Myometrial cell (primary cell): ENCODE results near the gene FMNL1. TPM values are rescaled to one million over a fixed set of nuclear protein-coding genes. Genes with fewer than 3 reads are reported as not detected.

Experiments
- total RNA-seq: library from RNA; depleted of rRNA; stranded (reverse); fragments of >200 nt; gene quantifications from 2 replicates; pipeline ENCODE4 v1.2.3, GENCODE V29; 2015

The FMNL1 gene, protein sequence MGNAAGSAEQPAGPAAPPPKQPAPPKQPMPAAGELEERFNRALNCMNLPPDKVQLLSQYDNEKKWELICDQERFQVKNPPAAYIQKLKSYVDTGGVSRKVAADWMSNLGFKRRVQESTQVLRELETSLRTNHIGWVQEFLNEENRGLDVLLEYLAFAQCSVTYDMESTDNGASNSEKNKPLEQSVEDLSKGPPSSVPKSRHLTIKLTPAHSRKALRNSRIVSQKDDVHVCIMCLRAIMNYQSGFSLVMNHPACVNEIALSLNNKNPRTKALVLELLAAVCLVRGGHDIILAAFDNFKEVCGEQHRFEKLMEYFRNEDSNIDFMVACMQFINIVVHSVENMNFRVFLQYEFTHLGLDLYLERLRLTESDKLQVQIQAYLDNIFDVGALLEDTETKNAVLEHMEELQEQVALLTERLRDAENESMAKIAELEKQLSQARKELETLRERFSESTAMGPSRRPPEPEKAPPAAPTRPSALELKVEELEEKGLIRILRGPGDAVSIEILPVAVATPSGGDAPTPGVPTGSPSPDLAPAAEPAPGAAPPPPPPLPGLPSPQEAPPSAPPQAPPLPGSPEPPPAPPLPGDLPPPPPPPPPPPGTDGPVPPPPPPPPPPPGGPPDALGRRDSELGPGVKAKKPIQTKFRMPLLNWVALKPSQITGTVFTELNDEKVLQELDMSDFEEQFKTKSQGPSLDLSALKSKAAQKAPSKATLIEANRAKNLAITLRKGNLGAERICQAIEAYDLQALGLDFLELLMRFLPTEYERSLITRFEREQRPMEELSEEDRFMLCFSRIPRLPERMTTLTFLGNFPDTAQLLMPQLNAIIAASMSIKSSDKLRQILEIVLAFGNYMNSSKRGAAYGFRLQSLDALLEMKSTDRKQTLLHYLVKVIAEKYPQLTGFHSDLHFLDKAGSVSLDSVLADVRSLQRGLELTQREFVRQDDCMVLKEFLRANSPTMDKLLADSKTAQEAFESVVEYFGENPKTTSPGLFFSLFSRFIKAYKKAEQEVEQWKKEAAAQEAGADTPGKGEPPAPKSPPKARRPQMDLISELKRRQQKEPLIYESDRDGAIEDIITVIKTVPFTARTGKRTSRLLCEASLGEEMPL
- 2.0 and 9.0 TPM in 2 replicates for total RNA-seq

DNA sequence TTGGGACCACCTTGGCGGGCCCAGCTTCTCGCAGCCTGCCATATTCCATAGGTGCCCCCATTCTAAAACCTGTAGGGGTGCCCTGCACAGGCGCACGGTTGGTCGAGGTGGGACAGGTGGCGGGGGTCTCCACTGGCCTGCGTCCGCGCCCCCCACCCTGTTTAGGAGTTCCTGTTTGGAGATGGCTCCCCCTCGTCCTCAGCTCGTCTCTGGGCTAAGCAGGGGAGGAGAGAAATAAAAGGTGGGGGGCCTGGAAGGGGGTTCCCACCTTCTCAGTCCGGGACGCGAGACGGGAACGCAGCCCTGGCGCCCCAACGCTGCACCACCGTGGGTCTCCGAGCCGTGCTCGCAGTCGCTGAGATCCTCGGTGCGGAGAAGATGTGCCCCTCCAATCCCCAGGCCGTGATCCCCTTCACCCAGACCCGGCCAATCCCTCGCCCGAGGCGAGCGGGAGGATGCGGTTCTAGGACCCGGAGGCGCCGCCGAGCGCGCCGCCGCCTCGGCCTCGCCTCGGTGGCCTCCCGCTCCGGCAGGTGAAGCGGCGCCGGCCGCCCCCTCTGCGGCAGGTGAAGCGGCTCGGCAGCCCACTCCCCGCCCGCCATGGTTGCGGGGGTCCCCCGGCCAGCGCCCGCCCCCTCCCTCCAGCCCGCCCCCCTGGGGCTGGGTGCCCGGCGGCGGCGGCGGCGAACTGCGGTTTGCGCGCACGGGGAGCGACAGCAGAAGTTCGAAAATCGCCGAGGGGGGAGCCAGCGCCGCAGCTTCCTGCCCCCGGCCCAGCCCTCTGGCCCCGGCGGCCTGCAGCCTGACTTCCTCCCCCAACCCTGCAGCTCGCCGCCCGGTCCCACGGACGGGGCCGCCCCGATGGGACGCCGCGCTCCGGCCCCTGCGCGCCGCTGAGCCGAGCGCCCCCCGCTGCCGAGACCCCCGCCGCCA lies at the start of gene FMNL1:
FMNL1 (plus strand) TSS at position 805 of the 933 bp plus-strand sequence. CDS start 240 bp downstream, outside the sequence.

GRCh38 chr17:45261577-45262515 lies 40.2 kb downstream of the FMNL1 start, which contains the start of gene SPATA32:
Gene SPATA32 (minus strand): TSS chr17:45262094. CDS start chr17:45262016, 78 bp downstream.

Other genes starting within 250 kb of the FMNL1 start
- 62.4 and 64.0 TPM in 2 replicates for gene DCAKD, start 170.3 kb upstream of the FMNL1 start, total RNA-seq
- 113 and 146 TPM in 2 replicates for gene NMT1, start 160.6 kb upstream of the FMNL1 start, total RNA-seq
- 38.6 and 42.9 TPM in 2 replicates for gene PLCD3, start 89.4 kb upstream of the FMNL1 start, total RNA-seq
- 4.0 and 9.9 TPM in 2 replicates for gene ACBD4, start 86.2 kb upstream of the FMNL1 start, total RNA-seq
- 15.6 and 19.3 TPM in 2 replicates for gene HEXIM1, start 73.4 kb upstream of the FMNL1 start, total RNA-seq
- 5.7 and 6.6 TPM in 2 replicates for gene HEXIM2, start 60.0 kb upstream of the FMNL1 start, total RNA-seq
- not detected in 2 replicates for gene SPATA32, start 40.2 kb downstream of the FMNL1 start, total RNA-seq
- 8.7 and 11.2 TPM in 2 replicates for gene MAP3K14, start 95.1 kb downstream of the FMNL1 start, total RNA-seq
- 0.89 and 1.4 TPM in 2 replicates for gene ARHGAP27, start 211.0 kb downstream of the FMNL1 start, total RNA-seq